K562 (cell line): ENCODE measurements around the gene HLA-E. TPM values are rescaled to one million over a fixed set of nuclear protein-coding genes. Genes with fewer than 3 reads are reported as not detected.

Source experiments
- ATAC-seq: fragments of 200-7000 bp; cut with Tn5 transposase; 3 replicates; pipeline ENCODE4 v1.9.1; 2020; ENCODE audit warnings: moderate library complexity
- BruUV-seq: library from RNA; stranded (reverse); fragments of 400-500 nt; replicated peaks from 2 replicates; lab custom pipeline; 2021; lab: Mats Ljungman, UMichigan
- CTCF ChIA-PET: fragments of 300-600 bp; formaldehyde crosslinking; extraction: SDS; loops from one replicate; lab custom pipeline; 2021; ENCODE audit warnings: low intra/inter-chr PET ratio; lab: Yijun Ruan, JAX
- POLR2A ChIA-PET: fragments of 300-600, 350-650 bp; sonication (Branson Sonifier 250); formaldehyde crosslinking; extraction: SDS; loops from one replicate; lab custom pipeline; 2021; ENCODE audit warnings: antibody characterized with exemption, inconsistent platforms; lab: Yijun Ruan, JAX
- DNase-seq, 4 experiments: peaks; one replicate each; pipeline versions ENCODE4 v3.0.0 to v3.0.0-alpha.2; 2011 to 2018; ENCODE audit warnings: low spot score in 3 of 4, mixed read lengths in 3 of 4; ENCODE audit errors: extremely low read depth in 1 of 4
- FAIRE-seq: peaks from 2 replicates; lab custom pipeline; 2011; peaks lifted over from hg19 to GRCh38; lab: Jason Lieb, UNC
- H2AFZ ChIP-seq: 2 replicates; pipeline ENCODE4 v1.6.0; 2011; ENCODE audit warnings: low read depth, low read length, control low read depth, inconsistent platforms
- H3K27ac ChIP-seq: fragments of 200-600 bp; 3 replicates; pipeline ENCODE4 v1.8.0; 2011; ENCODE audit warnings: low read depth, mild to moderate bottlenecking, control low read depth, inconsistent platforms, low read length, moderate library complexity, mixed read lengths; ENCODE audit errors: extremely low read depth
- H3K27me3 ChIP-seq, 2 experiments: fragments of 300-600 bp in 1 of 2; 2 replicates in 1 of 2; 3 replicates in 1 of 2; pipeline versions ENCODE4 v1.6.0 to v1.8.0; 2011; ENCODE audit warnings: inconsistent platforms in 2 of 2, low read length in 2 of 2, mild to moderate bottlenecking in 1 of 2, mixed read lengths in 1 of 2, moderate library complexity in 1 of 2; ENCODE audit not compliant: control insufficient read depth in 2 of 2, insufficient read depth in 2 of 2
- H3K36me3 ChIP-seq: fragments of 300-600 bp; 3 replicates; pipeline ENCODE4 v1.8.0; 2011; ENCODE audit warnings: mild to moderate bottlenecking, low read length, inconsistent platforms; ENCODE audit not compliant: control insufficient read depth, insufficient read depth
- H3K4me1 ChIP-seq, 2 experiments: fragments of 200-600 bp in 1 of 2; replicated peaks in 1 of 2; 2 replicates in 1 of 2; 3 replicates in 1 of 2; pipeline versions ENCODE4 v1.5.1 to v1.8.0; 2011; ENCODE audit warnings: inconsistent platforms in 2 of 2, low read length in 2 of 2, mild to moderate bottlenecking in 1 of 2, mixed read lengths in 1 of 2, moderate library complexity in 1 of 2; ENCODE audit not compliant: control insufficient read depth in 2 of 2, insufficient read depth in 2 of 2
- H3K4me2 ChIP-seq: 2 replicates; pipeline ENCODE4 v1.6.1; 2011; ENCODE audit warnings: low read length, control low read depth, inconsistent platforms, mixed read lengths; ENCODE audit not compliant: insufficient read depth
- H3K4me3 ChIP-seq: fragments of 200-600 bp; sonication (generic), shearing (Covaris generic); 2 replicates; pipeline ENCODE4 v1.5.1; 2016; ENCODE audit warnings: control low read depth, inconsistent platforms
- H3K79me2 ChIP-seq: fragments of 200-600 bp; 3 replicates; pipeline ENCODE4 v1.8.0; 2011; ENCODE audit warnings: low read length, inconsistent platforms; ENCODE audit not compliant: control insufficient read depth, insufficient read depth
- H3K9ac ChIP-seq, 2 experiments: 2 replicates each; pipeline versions ENCODE4 v1.6.0 to v1.6.1; 2011; ENCODE audit warnings: low read depth in 2 of 2, low read length in 2 of 2, control low read depth in 1 of 2, inconsistent platforms in 1 of 2, mild to moderate bottlenecking in 1 of 2, mixed read lengths in 1 of 2; ENCODE audit not compliant: insufficient read depth in 1 of 2
- H3K9me1 ChIP-seq: one replicate; pipeline ENCODE4 v1.6.0; 2011; ENCODE audit warnings: inconsistent platforms, mild to moderate bottlenecking, low read length, moderate library complexity; ENCODE audit not compliant: control insufficient read depth, insufficient read depth
- H3K9me3 ChIP-seq: replicated peaks from 2 replicates; pipeline ENCODE4 v1.5.1; 2011; ENCODE audit warnings: low read depth, low read length, inconsistent platforms; ENCODE audit not compliant: control insufficient read depth, insufficient read depth
- H4K20me1 ChIP-seq: replicated peaks from 2 replicates; pipeline ENCODE4 v1.6.1; 2011; ENCODE audit warnings: low read length, inconsistent platforms, mixed read lengths; ENCODE audit not compliant: control insufficient read depth, insufficient read depth
- HDAC3 ChIP-seq: fragments of 450-650 bp; IDR thresholded peaks from 2 replicates; pipeline ENCODE4 v1.6.1; 2018; ENCODE audit warnings: borderline replicate concordance, mild to moderate bottlenecking, moderate library complexity; ENCODE audit not compliant: partially characterized antibody
- PRDM10 ChIP-seq: fragments of 450-650 bp; IDR thresholded peaks from 2 replicates; pipeline ENCODE4 v1.6.1; 2018; ENCODE audit not compliant: partially characterized antibody
- WGBS: fragments of 100-300 bp; shearing (Covaris generic); methylation state at CpG from one replicate; pipeline ENCODE4 v1.1.6; 2016; ENCODE audit warnings: low coverage, mixed read lengths; ENCODE audit not compliant: insufficient coverage; ENCODE audit errors: missing lambda C conversion rate; 5-methylcytosine and 5-hydroxymethylcytosine counted together
- in situ Hi-C: fragments of 300-500 bp; cut with MboI; formaldehyde crosslinking; loops from 4 replicates; pipeline ENCODE4 v1.15.0; 2018; ENCODE audit warnings: inconsistent platforms, mixed read lengths
- intact Hi-C: fragments of 100-400 bp; cut with micrococcal nuclease; formaldehyde crosslinking; loops from 2 replicates; pipeline ENCODE4 v1.14.2; 2022
- polyA plus RNA-seq, 8 experiments: library from polyadenylated mRNA; depleted of rRNA in 4 of 8; stranded (reverse) in 5 of 8; unstranded in 3 of 8; fragments of >200 nt; fragmentation: Nextera tagmentation in 2 of 8; fragmentation: Illumina TruSeq in 1 of 8; extraction: Ambion mirVana in 2 of 8; extraction: Trizol in 1 of 8; gene quantifications; 2 replicates each; pipeline versions ENCODE4 v1.2.1 to v1.2.3, GENCODE V29; 2011 to 2014; ENCODE audit warnings: inconsistent platforms in 1 of 8, missing spikeins in 1 of 8
- total RNA-seq, 7 experiments: library from RNA; depleted of rRNA in 6 of 7; stranded (reverse); fragments of >200 nt in 6 of 7; fragmentation: Illumina TruSeq in 2 of 7; extraction: Trizol in 2 of 7; gene quantifications; 2 replicates each; pipeline versions ENCODE4 v1.2.1 to v1.2.3, GENCODE V29; 2011 to 2021; ENCODE audit warnings: low replicate concordance in 1 of 7

Gene HLA-E
- total and polyA plus RNA-seq, 9 of the 15 experiments (the other 6 are each of a cell fraction or from before 2014, with no cell fraction given): 3.2 to 39.9 (median 26.8) TPM

GRCh38 chr6:30480536-30481156 lies 8.7 kb upstream of the HLA-E start:
- Histone ChIP-seq H3K9me3 (no peaks in the 10 kb centered on the region; the same call in 1 of the 2 replicates), H3K27me3 (peaks cover 28 to 30% of the 10 kb centered on the region in 2 experiments), H4K20me1 (no peaks in the 10 kb centered on the region), H2AFZ (no peak overlapping the region), H3K36me3 (no peaks in the 10 kb centered on the region), H3K9ac (no peak overlapping the region), H3K27ac (no peak overlapping the region), H3K4me1 (peaks cover 2 to 11% of the 10 kb centered on the region in 2 experiments; a peak in 2 of 5 replicates), H3K4me2 (no peak overlapping the region), H3K4me3 (no peak overlapping the region), H3K9me1 (no peaks in the 10 kb centered on the region), H3K79me2 (no peaks in the 10 kb centered on the region)
- in situ Hi-C loops: loop anchor here (5.0 kb wide), 3 partner anchors 192 to 607 kb away; partner anchors contain the start of genes DHX16 and TUBB
- BruUV-seq: no TSS peak
- peak; percentile 11; the same call in 2 of the 3 replicates for ATAC-seq
- intact Hi-C loops: loop anchor here (5.0 kb wide), 2 partner anchors 342 to 607 kb away; no protein-coding TSS in a partner anchor
- TF ChIP-seq HDAC3 (no peak), PRDM10 (peak; percentile 45)
- ChIA-PET CTCF (interaction anchor here (0.8 to 2.2 kb wide), 4 partner anchors 61 to 434 kb away, joined by 3 to 10 read pairs (median 5); partner anchors contain the start of gene VARS2), POLR2A (interaction anchor here (0.7 to 1.7 kb wide), 4 partner anchors 51 to 134 kb away, joined by 3 to 6 read pairs (median 4); no protein-coding TSS in a partner anchor)
- FAIRE-seq: no peak
- 5% methylated on average over 18 of the region's 18 CpGs for WGBS
- DNase-seq: no peak
